T-helper 9 cell (primary cell): ENCODE data around the gene KLHDC8B.

ENCODE experiments used
- DNase-seq: peaks from one replicate; pipeline ENCODE4 v3.0.0-alpha.2; 2020

Gene KLHDC8B

DNA sequence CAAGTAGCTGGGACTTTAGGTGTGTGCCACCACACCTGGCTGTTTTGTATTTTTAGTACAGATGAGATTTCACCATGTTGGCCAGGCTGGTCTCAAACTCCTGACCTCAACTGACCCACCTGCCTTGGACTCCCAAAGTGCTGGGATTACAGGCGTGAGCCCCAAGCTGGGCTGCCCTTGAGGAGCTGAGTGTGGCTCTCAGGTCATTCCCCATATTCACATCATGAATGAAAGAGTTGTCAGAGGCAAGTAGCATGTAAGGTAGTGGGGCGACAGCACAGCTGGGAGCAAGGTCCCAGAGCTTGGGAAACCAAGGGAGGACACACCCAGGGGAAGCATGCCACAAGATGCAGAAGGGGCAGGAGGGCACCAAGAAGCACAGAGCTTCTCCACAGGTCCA lies 10.2 kb upstream of the KLHDC8B start:
- no peak for DNase-seq

DNA sequence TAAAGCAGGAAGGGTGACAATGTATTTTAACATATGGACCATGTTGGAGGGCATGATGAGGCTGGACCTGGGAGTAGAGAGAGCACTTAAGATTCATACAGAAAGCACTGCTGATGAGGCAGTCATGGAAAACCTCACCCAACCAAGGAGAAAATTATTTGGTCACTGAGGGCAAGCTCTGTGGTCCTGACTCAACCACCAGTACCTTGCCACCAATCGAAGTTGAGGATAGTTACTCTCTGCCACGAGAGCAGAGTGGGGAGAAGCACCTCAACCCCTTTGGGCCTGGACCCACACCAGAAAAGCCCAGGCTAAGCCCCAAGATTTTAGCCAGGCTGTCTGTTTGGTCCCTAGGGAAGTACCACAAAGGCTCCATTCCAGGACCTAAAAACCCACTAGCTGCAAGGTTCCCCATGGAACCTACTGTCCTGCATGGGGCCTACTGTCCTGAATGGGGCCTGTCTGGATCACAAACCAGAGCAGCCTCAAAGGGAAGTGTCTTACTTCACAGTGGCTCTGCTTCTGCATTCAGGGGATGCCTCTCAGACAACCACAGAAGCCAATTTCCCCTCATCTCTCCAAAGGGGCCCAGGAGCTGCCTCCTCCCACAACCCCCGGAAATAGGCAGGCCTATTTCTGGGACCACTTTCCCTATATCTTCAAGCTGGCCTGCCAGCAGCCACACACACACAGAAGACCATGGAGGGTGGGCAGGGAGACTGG lies 9.4 kb upstream of the KLHDC8B start:
- DNase-seq, result no peak

DNA sequence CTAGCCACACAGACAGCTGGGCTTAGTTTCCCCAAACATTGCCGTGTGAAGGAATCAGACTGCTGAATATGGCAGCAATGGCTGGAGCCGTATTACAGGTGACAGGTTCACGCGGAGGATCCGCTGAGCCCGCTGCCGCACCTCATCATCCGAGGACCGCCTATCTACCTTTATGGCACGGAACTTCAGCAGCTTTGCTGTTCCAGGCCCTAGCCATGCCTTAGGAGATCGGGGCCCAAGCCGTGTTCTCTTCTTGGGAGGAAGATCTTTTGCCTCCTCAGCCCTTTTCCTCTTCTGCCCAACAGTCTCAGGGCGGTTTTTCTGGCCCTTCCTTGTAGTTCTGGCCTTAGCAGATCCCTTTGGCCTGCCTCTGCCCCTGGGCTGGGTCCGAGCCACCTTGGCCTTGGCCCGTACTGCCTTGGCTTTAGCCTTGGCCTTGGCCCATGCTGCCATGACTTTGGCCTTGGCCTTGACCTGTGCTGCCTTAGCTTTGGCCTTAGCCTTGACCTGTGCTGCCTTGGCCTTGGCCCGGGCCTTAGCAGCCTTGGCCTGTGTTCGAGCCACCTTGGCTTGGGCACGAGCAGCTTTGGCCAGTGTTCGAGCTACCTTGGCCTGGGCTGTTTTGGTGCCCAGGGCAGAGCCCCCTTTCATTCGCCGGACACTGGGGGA lies 8.5 kb upstream of the KLHDC8B start:
- no peak for DNase-seq

DNA sequence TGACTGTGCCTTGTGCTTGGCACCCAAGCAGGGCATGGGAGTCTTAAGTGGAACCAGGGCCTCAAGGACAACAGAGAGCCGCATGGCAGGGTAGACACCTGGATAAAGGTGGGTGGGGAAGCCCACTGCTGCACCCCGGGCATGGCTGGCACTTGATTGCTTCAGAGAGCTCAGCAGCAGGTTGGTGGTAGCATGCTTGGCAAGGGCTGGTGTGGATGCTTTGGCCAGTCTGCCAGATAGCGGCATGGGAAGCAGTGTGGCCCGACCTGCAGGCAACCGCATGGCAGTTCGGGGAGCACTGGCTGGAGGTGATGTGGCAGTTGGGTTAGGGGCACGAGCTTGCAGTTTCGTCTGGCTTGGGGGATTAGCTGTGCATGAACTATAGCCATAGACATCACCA lies 7.8 kb upstream of the KLHDC8B start:
- DNase-seq, result no peak

DNA sequence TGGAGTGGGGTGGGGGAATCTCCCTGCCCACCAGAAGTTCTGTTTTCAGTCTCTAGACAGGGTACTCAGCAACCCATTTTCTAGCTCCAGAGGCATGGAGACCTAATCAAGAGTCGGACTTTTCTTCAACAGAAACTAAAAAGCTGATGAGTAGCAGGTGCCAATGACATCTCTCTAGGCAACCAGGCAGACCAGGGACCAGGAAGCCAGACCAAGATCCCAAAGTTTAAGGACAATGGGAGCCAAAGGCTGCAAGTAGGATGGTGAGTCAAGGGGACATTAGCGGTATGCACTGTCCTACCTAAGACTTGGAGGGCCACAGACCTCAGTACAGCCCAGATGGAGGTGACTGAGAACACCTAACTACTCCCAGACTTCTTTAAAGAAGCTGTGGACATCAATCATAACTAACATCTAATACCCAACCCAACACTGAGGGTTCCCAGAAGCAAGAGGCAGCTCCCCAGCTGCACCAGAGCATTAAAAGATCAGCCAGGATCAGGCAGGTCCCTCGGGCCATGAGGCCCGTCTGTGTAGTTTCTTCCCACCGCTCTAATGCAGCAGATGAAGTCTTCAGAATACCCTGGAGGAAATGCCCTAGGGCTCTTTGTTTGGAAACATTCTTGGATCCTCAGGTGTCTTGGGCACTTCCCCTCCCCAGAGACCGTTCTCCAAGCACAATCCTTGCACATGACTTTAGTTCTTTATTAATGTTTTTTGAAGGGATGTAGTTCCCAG lies 6.2 kb upstream of the KLHDC8B start:
- no peak for DNase-seq

DNA sequence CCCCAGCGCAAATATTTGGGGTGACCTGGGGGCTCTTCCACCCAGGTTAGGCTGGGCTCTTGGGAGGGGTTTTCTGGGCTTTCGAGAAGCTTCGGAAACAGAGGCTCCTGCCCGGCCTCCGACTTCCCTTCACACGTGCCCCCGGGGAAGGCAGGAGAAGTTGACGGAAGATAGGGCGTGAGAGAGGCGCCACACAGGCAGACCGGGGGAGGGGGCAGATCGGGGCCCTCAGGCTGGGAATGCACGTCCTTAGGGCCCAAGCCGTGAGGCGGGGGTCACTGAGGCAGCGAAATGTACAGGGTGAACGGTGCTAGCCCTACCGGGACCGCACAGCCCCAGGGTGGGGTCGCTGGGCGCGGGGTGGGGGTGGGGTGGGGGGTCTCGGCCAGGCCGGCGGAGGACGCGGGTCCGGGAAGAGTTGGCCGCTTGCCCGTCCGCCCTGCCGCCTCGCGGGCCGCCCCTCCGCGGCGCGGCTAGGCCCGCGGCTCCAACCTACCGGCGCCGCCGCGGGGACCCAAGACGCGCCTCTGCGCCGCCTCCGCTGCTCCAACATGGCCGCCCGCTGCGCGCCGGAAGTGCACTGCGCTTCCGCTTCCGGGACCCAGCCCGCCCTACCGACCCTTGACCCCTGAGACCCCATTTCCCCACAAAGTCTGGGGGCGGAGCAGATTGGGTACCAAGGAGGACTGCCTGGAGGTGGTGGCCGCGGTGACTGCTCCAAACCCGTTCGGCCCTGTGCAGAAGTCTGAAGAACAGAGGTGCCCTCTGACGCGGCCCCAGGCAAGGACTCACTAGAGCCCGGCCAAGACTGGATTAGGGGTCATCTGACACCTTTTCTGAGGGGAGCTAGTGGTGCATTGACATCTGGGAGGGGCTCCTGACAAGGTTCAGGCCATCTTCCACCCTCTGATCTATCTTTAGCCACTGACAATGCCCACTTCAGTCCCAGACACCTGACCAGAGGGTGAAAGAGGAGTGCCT lies 5.3 kb upstream of the KLHDC8B start, which contains the start of gene CCDC71:
TSS of gene CCDC71 (minus strand) at position 561 of the 981 bp plus-strand sequence. CDS start 2,123 bp downstream, outside the sequence.
- DNase-seq, result peak; percentile 61

DNA sequence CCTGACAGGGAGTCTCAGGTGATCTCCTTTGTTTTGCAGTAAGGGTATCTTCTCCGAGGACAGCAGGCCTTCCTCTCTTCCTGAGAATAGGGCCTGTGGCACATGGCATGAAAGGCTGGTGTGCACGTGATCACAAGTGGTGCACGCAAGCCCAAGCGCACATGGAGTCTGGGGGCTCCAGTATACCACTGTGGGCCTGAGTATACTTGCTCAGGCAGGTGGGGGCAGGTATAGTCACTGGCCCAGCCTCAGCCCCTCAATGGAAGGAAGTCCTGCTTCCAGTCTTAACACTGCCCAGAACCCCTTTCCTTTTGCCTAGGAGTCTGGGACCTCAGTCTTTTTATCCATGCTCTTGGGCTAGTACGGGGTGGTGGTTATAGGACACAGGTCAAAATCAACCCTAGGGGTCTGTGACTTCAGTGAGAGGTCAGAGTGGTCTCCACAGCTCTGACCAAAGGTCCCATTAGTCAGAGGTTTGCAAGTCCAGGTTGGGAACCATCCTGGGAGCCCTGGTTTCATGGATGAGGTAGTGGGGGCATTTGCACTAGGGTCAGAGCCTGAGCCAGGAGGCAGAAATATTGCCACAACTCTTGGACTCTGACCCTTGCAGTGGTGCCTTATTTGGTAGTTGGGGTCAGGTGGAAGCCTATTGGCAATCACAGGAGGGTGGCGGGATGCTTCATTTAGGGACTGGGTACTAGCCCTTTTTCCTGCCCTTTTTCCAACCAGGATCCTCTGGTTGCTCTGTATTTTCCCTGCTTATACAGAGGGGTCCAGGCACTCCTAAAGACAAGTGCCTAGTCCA lies 4.4 kb upstream of the KLHDC8B start:
- no peak for DNase-seq

DNA sequence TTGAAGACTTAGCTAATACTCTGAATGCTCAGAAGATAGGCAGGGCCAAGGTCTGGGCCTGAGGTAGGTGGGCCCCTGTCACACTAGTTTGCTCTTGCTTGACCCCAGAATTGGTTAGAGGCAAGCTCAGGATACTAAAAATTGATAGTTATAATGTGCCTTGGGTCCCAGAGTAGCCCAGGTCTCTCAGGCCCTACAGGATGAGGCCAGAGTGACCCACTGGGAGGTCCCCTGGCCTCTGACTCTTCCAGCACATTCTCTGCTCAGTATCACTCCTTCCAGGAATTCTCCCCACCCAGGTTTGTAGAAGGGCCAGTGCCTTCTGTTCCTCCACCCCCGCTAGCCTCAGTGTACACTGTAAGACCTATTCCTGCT lies 667 bp upstream of the KLHDC8B start:
- no peak for DNase-seq

DNA sequence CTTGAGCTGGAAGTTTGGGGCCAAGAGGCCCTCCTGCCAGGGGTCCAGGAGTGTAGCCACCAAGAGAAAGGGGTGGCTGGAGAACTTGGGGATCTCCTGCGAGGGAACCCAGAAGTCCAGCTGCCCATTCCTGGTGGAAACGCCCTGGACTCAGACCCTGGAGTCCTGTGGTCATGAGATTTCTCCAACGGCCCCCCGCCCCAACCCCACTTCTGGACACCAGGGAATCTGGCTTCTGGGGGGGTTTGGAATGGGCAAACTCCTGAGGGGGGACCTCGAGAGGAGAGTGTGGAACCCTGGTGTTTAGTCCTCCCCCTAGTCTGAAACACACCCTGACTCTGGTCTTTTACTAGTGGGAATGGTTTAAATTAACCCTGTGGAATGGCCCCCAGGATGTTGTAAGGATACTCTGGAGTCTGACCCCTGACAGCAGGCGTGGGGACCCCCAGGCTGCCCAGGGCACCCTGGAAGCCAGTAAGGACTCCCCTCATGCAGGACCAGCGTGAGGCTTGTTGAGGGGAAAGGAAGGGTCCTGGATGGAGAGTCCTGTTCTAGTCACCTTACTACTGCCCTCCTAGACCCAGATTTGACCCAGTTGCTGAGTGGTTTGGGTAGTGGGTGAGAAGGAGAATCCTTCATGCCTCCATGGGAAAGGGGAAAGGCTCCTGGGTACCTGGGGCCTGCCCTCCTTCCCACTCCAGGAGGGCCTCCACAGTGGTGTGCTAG lies 540 bp downstream of the KLHDC8B start:
- no peak for DNase-seq

DNA sequence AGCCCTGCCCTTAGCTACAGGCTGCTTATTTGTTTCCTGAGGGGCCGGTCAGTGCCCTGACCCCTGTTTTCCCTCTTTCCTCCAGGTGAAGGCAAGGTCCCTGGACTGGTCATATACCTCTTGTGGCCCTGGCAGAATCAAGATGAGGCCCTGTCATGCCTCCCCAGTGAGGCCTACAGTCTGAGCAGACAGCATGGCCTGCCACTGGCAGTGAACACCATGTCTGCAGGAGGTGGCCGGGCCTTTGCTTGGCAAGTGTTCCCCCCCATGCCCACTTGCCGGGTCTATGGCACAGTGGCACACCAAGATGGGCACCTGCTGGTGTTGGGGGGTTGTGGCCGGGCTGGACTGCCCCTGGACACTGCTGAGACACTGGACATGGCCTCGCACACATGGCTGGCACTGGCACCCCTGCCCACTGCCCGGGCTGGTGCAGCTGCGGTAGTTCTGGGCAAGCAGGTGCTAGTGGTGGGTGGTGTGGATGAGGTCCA lies 1.2 kb downstream of the KLHDC8B start:
- DNase-seq, result no peak

DNA sequence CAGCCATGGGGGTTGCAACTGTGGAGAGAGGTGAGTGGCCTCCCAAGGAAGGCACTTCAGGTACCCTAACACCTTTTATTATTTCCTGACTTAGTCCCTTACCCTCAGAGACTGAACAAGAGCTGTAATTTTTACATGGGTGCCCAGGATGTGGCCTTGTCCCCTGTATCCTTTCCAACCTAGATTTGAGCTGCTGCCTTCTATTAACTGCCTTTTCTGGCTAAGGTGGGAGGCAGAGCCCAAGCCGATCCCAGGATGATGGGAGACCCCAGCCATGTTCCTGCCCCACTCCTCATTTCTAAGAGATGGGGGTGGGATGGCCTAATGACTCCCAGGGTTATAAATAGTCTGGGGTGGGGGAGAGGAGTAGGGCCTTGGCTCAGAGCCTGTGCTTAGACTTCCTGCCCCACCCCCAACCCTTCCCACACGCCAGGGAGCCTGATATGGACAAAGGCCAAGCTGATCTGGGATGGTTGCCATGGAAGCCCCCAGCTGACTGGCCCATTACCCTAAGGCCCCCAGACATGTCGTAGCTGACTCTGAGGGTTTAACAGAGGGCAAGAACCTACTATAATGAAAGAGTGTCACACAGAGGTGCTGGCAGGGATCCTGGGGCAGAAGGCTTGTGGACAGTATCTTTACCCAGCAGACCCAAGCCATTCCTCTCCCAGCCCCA lies 1.9 kb downstream of the KLHDC8B start:
- DNase-seq, result no peak

DNA sequence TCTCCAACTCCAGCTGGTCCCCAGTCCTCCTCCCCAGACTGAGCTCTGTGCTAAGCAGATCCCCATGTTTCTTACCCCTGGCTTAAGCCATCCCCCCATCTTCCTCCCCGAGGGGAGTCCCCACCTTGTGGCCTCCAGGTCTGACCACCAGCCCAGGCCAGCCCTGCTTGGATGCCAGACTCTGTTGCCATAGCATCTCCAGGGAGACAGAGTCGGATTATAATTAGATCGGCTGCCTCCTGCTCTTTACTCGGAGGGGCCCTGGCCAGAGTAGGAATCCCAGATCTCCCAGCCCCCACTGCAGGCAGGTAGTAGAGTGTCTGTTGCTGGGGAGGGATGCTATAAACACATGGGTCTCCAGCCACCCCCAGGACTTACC lies 2.4 kb downstream of the KLHDC8B start:
- DNase-seq, result no peak

DNA sequence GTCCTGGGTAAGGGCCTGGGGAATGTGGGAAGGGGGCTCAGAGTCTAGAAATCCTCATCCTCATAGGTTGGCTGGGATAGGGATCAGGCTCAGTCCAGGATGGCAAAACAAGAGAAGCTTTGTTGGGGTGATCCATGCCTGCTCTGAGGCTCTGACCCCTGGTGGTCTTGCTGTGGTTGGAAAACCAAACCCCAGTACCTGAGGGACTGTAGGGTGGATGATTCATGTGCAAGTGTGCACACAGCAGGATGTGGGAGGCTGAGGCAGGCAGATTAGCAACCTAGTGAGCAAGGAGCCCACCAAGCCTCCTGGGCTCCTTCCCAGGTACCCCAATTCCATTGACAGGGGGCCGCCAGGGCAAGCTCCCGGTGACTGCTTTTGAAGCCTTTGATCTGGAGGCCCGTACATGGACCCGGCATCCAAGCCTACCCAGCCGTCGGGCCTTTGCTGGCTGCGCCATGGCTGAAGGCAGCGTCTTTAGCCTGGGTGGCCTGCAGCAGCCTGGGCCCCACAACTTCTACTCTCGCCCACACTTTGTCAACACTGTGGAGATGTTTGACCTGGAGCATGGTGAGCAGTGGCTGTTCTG lies 3.1 kb downstream of the KLHDC8B start:
- no peak for DNase-seq

DNA sequence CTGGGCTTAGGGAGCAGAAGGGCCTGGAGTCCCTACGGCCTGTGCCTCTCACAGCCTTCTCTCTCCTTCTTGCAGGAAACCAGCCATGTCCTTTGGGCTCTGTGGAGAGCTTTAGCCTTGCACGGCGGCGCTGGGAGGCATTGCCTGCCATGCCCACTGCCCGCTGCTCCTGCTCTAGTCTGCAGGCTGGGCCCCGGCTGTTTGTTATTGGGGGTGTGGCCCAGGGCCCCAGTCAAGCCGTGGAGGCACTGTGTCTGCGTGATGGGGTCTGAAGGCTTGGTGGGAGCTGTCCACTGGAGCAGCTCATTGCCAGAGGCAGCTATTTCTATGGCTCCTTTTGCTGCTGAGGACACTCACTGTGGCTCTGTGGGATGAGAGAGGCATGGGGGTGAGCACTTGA lies 4.1 kb downstream of the KLHDC8B start:
- no peak for DNase-seq

DNA sequence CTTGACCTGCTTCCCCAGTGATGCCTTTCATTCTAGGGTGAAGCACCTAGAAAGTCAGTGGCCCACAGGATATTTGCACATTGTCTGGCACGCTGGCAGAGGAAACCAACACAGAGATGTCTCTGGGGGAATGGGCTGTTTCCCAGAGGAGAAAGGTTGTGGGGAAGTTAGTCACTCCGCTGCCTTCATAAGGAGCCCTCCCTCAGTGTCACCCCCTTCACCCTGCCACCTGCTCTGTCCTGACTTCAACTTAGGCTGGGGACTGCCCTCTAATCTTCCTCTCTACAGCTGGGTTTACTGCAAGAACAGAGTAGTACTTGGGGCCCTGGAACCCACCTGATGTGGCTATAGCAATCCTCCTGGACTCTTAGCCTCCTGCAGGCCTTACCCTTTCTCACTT lies 5.7 kb downstream of the KLHDC8B start:
- DNase-seq, result no peak

DNA sequence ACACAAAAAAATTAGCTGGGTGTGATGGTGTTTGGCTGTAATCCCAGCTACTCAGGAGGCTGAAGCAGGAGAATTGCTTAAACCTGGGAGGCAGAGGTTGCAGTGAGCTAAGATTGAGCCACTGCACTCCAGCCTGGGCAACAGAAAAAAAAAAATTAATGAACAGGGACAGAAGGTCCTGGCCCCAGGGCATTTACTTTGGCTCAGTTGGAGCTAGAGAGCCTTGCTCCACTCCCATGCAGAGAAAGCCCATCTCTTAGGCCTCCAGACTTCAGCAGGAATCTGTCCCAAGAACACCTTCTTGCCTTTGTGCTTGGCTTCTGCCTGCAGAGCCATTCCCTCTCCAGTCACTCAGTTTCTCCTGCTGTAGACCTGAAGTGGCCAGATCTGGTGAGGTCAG lies 8.7 kb downstream of the KLHDC8B start:
- DNase-seq, result no peak

DNA sequence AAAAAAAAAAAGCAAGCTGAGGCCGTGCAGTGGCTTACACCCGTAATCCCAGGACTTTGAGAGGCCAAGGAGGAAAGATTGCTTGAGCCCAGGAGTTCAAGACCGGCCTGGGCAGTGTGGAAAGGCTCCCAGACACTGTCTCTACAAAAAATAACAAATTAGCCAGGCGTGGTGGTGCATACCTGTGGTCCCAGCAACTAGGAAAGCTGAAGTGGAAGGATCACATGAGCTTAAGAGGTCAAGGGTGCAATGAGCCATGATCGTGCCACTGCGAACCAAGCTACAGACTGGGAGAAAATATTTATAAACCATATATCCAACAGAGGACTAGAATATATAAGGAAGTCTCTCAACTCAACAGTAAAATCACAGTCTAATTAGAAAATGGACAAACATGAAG lies 10.0 kb downstream of the KLHDC8B start:
- DNase-seq, result no peak

DNA sequence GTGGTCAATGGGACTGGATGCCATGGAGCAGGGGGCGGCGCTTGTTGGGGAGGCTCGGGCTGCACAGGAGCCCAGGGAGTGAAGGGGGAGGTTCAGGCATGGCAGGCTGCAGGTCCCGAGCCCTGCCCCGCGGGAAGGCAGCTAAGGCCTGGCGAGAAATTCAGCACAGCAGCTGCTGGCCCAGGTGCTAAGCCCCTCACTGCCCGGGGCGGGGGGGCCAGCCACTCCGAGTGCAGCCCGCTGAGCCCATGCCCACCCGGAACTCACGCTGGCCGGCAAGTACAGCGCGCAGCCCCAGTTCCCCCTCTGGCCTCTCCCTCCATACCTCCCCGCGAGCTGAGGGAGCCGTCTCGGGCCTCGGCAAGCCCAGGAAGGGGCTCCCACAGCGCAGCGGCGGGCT lies 11.3 kb downstream of the KLHDC8B start:
- DNase-seq, result no peak

DNA sequence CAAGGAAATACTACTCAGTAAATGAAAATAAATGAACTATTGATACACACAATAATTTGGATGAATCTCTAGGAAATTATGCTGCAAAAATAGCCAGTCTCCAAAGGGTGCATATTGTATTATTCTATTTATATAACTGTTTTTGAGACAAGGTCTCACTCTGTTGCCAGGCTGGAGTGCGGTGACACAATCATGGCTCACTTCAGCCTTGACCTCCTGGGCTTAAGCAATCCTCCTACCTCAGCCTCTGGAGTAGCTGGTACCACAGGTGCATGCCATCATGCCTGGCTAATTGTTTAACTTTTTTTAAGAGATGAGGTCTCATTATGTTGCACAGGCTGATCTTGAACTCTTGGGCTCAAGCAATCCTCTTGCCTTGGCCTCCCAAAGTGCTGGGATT lies 12.5 kb downstream of the KLHDC8B start:
- DNase-seq, result no peak

DNA sequence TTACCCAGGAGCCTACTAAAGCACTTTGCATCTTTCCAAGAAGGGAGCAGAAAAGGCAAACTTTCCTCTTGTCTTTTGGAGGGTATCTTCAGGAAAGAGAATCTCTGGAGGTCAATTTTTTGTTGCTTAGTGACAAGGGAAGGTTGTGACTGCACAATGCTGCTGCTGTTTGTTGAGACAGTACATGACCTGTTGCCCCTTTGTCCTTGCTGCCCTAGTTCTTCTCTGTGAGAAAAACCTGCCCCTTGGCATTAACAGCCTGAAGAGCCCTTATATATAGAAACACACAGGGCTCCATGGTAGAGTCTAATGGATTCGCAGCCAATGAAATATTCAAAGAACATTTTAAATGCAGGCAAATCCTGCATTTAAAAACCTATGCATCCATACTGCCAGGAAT lies 20.3 kb downstream of the KLHDC8B start:
- no peak for DNase-seq
